Heart left ventricle (tissue), 16 donors: ENCODE results near the gene USP46. TPM values are rescaled to one million over a fixed set of nuclear protein-coding genes. Genes with fewer than 3 reads are reported as not detected.

Experiments used
- ATAC-seq, 4 donors: fragments of 200-7000 bp; cut with Tn5 transposase; one replicate each; pipeline ENCODE4 v1.9.1; 2020 to 2022; ENCODE audit warnings: moderate library complexity in 4 of 4, mild to moderate bottlenecking in 3 of 4, moderate number of reproducible peaks in 1 of 4
- DNase-seq, 5 donors: peaks; one replicate each; pipeline ENCODE4 v3.0.0-alpha.2; 2020
- H3K27ac ChIP-seq, 12 donors: fragments of 200-600 bp; sonication (generic) in 4 of 12; one replicate each; pipeline versions ENCODE4 v1.5.0 to v1.8.0; 2016 to 2022; ENCODE audit warnings: mild to moderate bottlenecking in 2 of 12
- H3K27me3 ChIP-seq, 9 donors: fragments of 200-600 bp; sonication (generic) in 2 of 9; one replicate each; pipeline versions ENCODE4 v1.5.1 to v1.8.0; 2016 to 2022; ENCODE audit warnings: mild to moderate bottlenecking in 3 of 9
- H3K36me3 ChIP-seq, 9 donors: fragments of 200-600 bp; sonication (generic) in 2 of 9; one replicate each; pipeline versions ENCODE4 v1.5.0 to v1.8.0; 2018 to 2022; ENCODE audit warnings: mild to moderate bottlenecking in 2 of 9
- H3K4me1 ChIP-seq, 12 donors: fragments of 200-600 bp; sonication (generic) in 4 of 12; one replicate each; pipeline versions ENCODE4 v1.5.0 to v1.8.0; 2016 to 2022; ENCODE audit warnings: mild to moderate bottlenecking in 3 of 12
- H3K4me3 ChIP-seq, 12 donors: fragments of 200-600 bp; sonication (generic) in 4 of 12; one replicate each; pipeline versions ENCODE4 v1.5.0 to v1.8.0; 2017 to 2022; ENCODE audit warnings: mild to moderate bottlenecking in 9 of 12, moderate library complexity in 4 of 12
- H3K9me3 ChIP-seq, 12 donors: fragments of 200-600 bp; sonication (generic) in 4 of 12; one replicate each; pipeline versions ENCODE4 v1.5.0 to v1.8.0; 2016 to 2022; ENCODE audit warnings: mild to moderate bottlenecking in 1 of 12
- POLR2A ChIP-seq, 2 donors: fragments of 450-650 bp; IDR thresholded peaks; one replicate each; pipeline ENCODE4 v1.6.1; 2017; ENCODE audit warnings: antibody characterized with exemption in 2 of 2, mild to moderate bottlenecking in 2 of 2, moderate library complexity in 2 of 2
- WGBS, 4 donors: extraction: QIAGEN DNeasy Blood & Tissue Kit in 2 of 4; methylation state at CpG; one replicate each; pipeline versions ENCODE4 v1.1.5 to v1.1.7; 2013 to 2018; 5-methylcytosine and 5-hydroxymethylcytosine counted together
- intact Hi-C, 10 donors: fragments of 100-400 bp; cut with DNase I; formaldehyde crosslinking; loops; one replicate each; pipeline versions ENCODE4 v1.11.1 to v1.14.2; 2022
- polyA plus RNA-seq, 2 donors: library from polyadenylated mRNA; stranded (reverse); fragments of 200-250 nt; gene quantifications; one replicate each; pipeline ENCODE4 v1.2.3, GENCODE V29; 2013
- total RNA-seq, 9 donors: library from RNA; depleted of rRNA in 2 of 9; stranded (reverse); fragments of >200 nt in 2 of 9; fragmentation: NEBNext Ultra II Directional in 3 of 9; extraction: Animal tissue kit (Norgen Biotek cat#: 25700) in 3 of 9; gene quantifications; one replicate each; pipeline versions ENCODE4 v1.1.0 to v1.2.4, GENCODE V29; 2016 to 2023
- TF ChIP-seq, protein P1 (sequence below), 12 donors: fragments of 200-600 bp; sonication (generic) in 4 of 12; IDR thresholded peaks; one replicate each; pipeline versions ENCODE4 v1.5.0 to v1.8.0; 2018 to 2022; ENCODE audit warnings: antibody characterized with exemption in 12 of 12, mild to moderate bottlenecking in 5 of 12
- donor health status: ischemic (EF 13 %, LVEDD 7.1; RV severe dilation, severe dysfunction).
- donor health status: healthy with polysubstance abuse.
- donor health status: DM: no; HTN: yes; CAD: no.
- donor health status: DM: no; HTN: no; CAD: no.
- donor health status: ischemic (EF 25% LVEDD 6.9; RV normal size, moderate dysfunction).
- donor health status: ischemic (EF 25% LVEDD 5.7; RV mildly dilated, moderate dysfunction).
- donor health status: healthy.
- donor health status: DM: yes; HTN: yes; CAD: no.
- donor health status: ischemic (EF 35%, LVEDD 5.7; RV mildly dilated, moderate dysfunction).
- donor health status: nonischemic (EF 11% LVEDD 7.7; RV severe dilation, severe dysfunction).
- donor health status: DM: yes; HTN: yes; CAD: no.
- donor health status: PGD.
- donor health status: ischemic (EF 29% LVEDD 5.4; RV normal size, mild dysfunction).
- donor health status: nonischemic (EF 23%, LVEDD 6.1; RV moderate dilation, normal function).

USP46 gene
- total and polyA plus RNA-seq, 11 donors, result 6.1 to 111 (median 62.9) TPM

DNA sequence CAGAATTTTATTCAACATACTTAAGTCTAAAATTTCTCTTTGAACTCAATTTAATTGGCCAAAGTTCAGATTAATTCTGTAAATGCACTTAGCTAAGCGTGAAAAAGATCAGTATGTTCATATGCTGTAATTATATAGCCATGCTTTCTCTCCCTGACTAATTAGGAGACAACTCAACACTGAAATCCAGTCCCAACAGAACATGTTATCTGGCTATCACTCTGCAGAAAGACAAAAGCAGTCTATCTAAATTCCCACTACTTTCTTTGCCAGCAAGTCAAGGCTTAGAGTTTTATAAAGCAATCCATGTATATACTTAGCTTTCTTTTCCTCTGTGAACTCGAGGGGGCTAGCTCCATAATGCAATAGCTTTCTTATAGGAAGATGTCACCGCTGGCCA lies 16.0 kb upstream of the USP46 start:
- TF ChIP-seq, protein P1, sequence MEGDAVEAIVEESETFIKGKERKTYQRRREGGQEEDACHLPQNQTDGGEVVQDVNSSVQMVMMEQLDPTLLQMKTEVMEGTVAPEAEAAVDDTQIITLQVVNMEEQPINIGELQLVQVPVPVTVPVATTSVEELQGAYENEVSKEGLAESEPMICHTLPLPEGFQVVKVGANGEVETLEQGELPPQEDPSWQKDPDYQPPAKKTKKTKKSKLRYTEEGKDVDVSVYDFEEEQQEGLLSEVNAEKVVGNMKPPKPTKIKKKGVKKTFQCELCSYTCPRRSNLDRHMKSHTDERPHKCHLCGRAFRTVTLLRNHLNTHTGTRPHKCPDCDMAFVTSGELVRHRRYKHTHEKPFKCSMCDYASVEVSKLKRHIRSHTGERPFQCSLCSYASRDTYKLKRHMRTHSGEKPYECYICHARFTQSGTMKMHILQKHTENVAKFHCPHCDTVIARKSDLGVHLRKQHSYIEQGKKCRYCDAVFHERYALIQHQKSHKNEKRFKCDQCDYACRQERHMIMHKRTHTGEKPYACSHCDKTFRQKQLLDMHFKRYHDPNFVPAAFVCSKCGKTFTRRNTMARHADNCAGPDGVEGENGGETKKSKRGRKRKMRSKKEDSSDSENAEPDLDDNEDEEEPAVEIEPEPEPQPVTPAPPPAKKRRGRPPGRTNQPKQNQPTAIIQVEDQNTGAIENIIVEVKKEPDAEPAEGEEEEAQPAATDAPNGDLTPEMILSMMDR (IDR thresholded peaks at IDR 0.05), result no peak
- no peak for TF ChIP-seq POLR2A (IDR thresholded peaks at IDR 0.05)
- intact Hi-C loops, result no loop called here
- WGBS, 4 donors, result 73 to 88% (median 85%) methylated on average over 3 of the region's 3 CpGs
- Histone ChIP-seq H3K9me3 (no peaks in the 10 kb centered on the region), H3K4me3 (no peak overlapping the region), H3K27ac (no peak overlapping the region), H3K4me1 (peaks cover 0 to 2% (median 0%) of the 10 kb centered on the region in 12 donors), H3K36me3 (no peaks in the 10 kb centered on the region), H3K27me3 (no peaks in the 10 kb centered on the region)
- no peak for ATAC-seq
- DNase-seq, result no peak

DNA sequence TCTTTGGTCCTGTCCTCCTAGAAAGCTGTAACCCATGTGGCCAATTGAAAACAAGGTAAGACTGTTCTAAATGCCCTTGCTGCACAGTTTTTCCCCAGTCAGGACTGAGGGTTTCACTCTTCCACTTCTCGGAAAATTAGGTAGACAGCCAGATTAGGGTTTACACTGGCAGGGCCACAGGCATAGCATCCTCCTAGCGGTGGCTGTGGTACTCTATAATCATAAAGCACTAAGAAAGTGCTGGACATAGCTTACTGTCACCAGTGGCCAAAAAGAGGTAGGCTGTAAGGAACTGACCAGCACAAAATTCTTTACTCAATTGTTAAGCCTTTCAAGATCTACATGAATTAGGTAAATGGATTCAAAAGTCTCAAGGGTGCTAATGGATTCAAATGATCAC lies 11.6 kb upstream of the USP46 start:
- Histone ChIP-seq H3K4me1 (peaks cover 0 to 2% (median 0%) of the 10 kb centered on the region in 12 donors), H3K27ac (no peak overlapping the region), H3K4me3 (no peak overlapping the region), H3K9me3 (no peaks in the 10 kb centered on the region), H3K36me3 (no peaks in the 10 kb centered on the region), H3K27me3 (peaks cover 0 to 5% (median 0%) of the 10 kb centered on the region in 9 donors)
- WGBS, 4 donors, result 69 to 87% (median 82%) methylated on average over 2 of the region's 2 CpGs
- intact Hi-C loops, result no loop called here
- no peak for DNase-seq
- TF ChIP-seq POLR2A (IDR thresholded peaks at IDR 0.05), result no peak
- TF ChIP-seq, protein P1 (IDR thresholded peaks at IDR 0.05), result no peak
- ATAC-seq, result no peak

DNA sequence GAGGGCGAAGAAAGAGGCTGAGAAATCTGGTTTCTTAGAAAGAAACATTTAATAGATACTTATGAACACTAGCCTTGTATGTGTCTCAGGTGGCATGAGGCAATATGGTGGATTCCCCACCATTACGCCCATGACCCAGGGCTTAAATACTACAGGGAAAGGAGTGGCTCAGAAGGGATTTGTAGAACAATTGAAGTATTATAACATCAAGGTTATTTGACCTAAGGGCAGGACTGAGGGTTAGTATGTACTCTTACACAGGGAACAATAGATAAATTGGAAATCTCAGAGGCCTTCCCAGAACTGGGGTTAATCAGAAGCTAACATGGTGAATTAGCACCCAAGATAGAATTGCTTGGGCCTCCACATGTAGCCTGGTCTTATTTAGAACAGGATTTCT lies 11.0 kb upstream of the USP46 start:
- H3K4me1 ChIP-seq, result peaks cover 0 to 2% (median 0%) of the 10 kb centered on the region in 12 donors
- no peaks in the 10 kb centered on the region for H3K9me3 ChIP-seq
- no peak for ATAC-seq
- H3K27me3 ChIP-seq, result peaks cover 0 to 5% (median 0%) of the 10 kb centered on the region in 9 donors
- TF ChIP-seq POLR2A (IDR thresholded peaks at IDR 0.05), result no peak
- TF ChIP-seq, protein P1 (IDR thresholded peaks at IDR 0.05), result no peak
- DNase-seq, result no peak
- no peaks in the 10 kb centered on the region for H3K36me3 ChIP-seq
- no peak overlapping the region for H3K4me3 ChIP-seq
- whole genome bisulfite sequencing, 4 donors, result 94 to 98% (median 97%) methylated on average over 2 of the region's 2 CpGs
- H3K27ac ChIP-seq, result no peak overlapping the region
- intact Hi-C loops, result no loop called here

DNA sequence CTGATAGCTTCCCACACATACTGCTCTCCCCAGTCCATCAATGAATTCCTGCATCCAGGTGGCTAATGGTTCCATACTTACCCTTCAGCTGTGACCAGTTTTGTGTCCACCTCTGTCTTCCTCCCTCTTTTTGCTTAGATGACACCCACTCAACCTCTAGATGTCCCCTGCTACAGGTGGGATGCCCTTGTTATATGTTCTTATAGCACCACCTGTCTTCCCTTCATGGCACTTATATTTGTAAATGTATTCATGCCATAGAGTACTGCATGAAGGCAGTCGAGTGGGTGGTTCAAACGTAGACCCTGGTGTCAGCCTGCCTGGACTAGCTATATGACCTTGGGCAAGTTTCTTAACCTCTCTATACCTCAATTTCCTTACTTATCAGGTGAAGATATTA lies 6.5 kb upstream of the USP46 start:
- H3K4me3 ChIP-seq, result no peak overlapping the region
- H3K27ac ChIP-seq, result no peak overlapping the region
- peaks cover 0 to 21% (median 10%) of the 10 kb centered on the region in 12 donors for H3K4me1 ChIP-seq
- DNase-seq, result no peak
- peak; percentile 30 to 58 (median 34) for ATAC-seq
- peaks cover 0 to 9% (median 0%) of the 10 kb centered on the region in 9 donors for H3K36me3 ChIP-seq
- peaks cover 0 to 3% (median 0%) of the 10 kb centered on the region in 12 donors for H3K9me3 ChIP-seq
- 37 to 44% (median 42%) methylated on average over 2 of the region's 2 CpGs for WGBS, 4 donors
- intact Hi-C loops, result loop anchor here in 7 of 10 donors (2.0 to 10.0 kb wide), 5 partner anchors 49 to 317 kb away; no protein-coding TSS in a partner anchor
- TF ChIP-seq POLR2A (IDR thresholded peaks at IDR 0.05), result no peak
- TF ChIP-seq, protein P1 (IDR thresholded peaks at IDR 0.05), result peak in 9 of 12 donors; percentile 9 to 48 (median 22)
- H3K27me3 ChIP-seq, result peaks cover 0 to 5% (median 0%) of the 10 kb centered on the region in 9 donors
